ENCODE results near the gene PRDX1. TPM values are rescaled to one million over a fixed set of nuclear protein-coding genes. Genes with fewer than 3 reads are reported as not detected.
A peak's percentile ranks its signal among the peaks of the same experiment; 100 is the strongest.

Gene PRDX1
- total and polyA plus RNA-seq, 2 of the 13 experiments (the other 11 are each of a cell fraction or from before 2014, with no cell fraction given): 761 to 1,898 TPM

GRCh38 chr1:45550401-45551351 is 29.0 kb upstream of the PRDX1 start, which contains the start of gene AKR1A1 (continued):
- TF ChIP-seq SRSF4 (IDR thresholded peaks at IDR 0.05; ENCODE audit: low read depth, low read length, poor library complexity, severe bottlenecking): no peak
- TF ChIP-seq SUZ12 (IDR thresholded peaks at IDR 0.05; ENCODE audit: low read depth, low read length): peak; percentile 33; the same call in 1 of the 2 replicates
- peak; percentile 72 for TF ChIP-seq ZNF781 (CRISPR knock-in tag; IDR thresholded peaks at IDR 0.05; ENCODE audit: borderline replicate concordance, not compliant biosample characterization)
- TF ChIP-seq ZNF660 (CRISPR knock-in tag; IDR thresholded peaks at IDR 0.05; ENCODE audit: borderline replicate concordance, low read depth): no peak
- peak; percentile 43; the same call in 1 of the 2 replicates for TF ChIP-seq BRCA1 (CRISPR knock-in tag; IDR thresholded peaks at IDR 0.05)
- no peak for TF ChIP-seq HNRNPUL1 (IDR thresholded peaks at IDR 0.05; ENCODE audit: low read depth, low read length)
- peak; percentile 79; the same call in 1 of the 2 replicates for TF ChIP-seq ZNF782 (CRISPR knock-in tag; IDR thresholded peaks at IDR 0.05; ENCODE audit: borderline replicate concordance)
- TF ChIP-seq KLF16 (CRISPR knock-in tag; IDR thresholded peaks at IDR 0.05): peak in 1 of 2 experiments; percentile 88; a peak in 2 of 4 replicates
- peak; percentile 93 to 97 for TF ChIP-seq POLR2A (IDR thresholded peaks at IDR 0.05; ENCODE audit: insufficient read depth in 1 of 2, low read depth in 2 of 2, low read length in 2 of 2)
- no peak; the same call in 1 of the 2 replicates for TF ChIP-seq ZNF446 (CRISPR knock-in tag; IDR thresholded peaks at IDR 0.05)
- TF ChIP-seq SOX6 (IDR thresholded peaks at IDR 0.05): no peak
- TF ChIP-seq SOX6 (CRISPR knock-in tag; IDR thresholded peaks at IDR 0.05): peak; percentile 82
- TF ChIP-seq YEATS2 (CRISPR knock-in tag; IDR thresholded peaks at IDR 0.05; ENCODE audit: borderline replicate concordance): peak; percentile 88
- TF ChIP-seq IRF1 (CRISPR knock-in tag; IDR thresholded peaks at IDR 0.05; ENCODE audit: low read depth): 0 out of 2 replicates have a peak, but pooled peaks have one; percentile 73
- TF ChIP-seq, protein P1, sequence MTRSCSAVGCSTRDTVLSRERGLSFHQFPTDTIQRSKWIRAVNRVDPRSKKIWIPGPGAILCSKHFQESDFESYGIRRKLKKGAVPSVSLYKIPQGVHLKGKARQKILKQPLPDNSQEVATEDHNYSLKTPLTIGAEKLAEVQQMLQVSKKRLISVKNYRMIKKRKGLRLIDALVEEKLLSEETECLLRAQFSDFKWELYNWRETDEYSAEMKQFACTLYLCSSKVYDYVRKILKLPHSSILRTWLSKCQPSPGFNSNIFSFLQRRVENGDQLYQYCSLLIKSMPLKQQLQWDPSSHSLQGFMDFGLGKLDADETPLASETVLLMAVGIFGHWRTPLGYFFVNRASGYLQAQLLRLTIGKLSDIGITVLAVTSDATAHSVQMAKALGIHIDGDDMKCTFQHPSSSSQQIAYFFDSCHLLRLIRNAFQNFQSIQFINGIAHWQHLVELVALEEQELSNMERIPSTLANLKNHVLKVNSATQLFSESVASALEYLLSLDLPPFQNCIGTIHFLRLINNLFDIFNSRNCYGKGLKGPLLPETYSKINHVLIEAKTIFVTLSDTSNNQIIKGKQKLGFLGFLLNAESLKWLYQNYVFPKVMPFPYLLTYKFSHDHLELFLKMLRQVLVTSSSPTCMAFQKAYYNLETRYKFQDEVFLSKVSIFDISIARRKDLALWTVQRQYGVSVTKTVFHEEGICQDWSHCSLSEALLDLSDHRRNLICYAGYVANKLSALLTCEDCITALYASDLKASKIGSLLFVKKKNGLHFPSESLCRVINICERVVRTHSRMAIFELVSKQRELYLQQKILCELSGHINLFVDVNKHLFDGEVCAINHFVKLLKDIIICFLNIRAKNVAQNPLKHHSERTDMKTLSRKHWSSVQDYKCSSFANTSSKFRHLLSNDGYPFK (CRISPR knock-in tag; IDR thresholded peaks at IDR 0.05; ENCODE audit: borderline replicate concordance): peak; percentile 97
- peak; percentile 92 for TF ChIP-seq SP4 (CRISPR knock-in tag; IDR thresholded peaks at IDR 0.05)
- peak; percentile 81; the same call in 1 of the 2 replicates for TF ChIP-seq ZNF431 (CRISPR knock-in tag; IDR thresholded peaks at IDR 0.05; ENCODE audit: borderline replicate concordance, low read depth)
- TF ChIP-seq ZNF709 (CRISPR knock-in tag; IDR thresholded peaks at IDR 0.05): peak; percentile 79
- TF ChIP-seq, protein P2, sequence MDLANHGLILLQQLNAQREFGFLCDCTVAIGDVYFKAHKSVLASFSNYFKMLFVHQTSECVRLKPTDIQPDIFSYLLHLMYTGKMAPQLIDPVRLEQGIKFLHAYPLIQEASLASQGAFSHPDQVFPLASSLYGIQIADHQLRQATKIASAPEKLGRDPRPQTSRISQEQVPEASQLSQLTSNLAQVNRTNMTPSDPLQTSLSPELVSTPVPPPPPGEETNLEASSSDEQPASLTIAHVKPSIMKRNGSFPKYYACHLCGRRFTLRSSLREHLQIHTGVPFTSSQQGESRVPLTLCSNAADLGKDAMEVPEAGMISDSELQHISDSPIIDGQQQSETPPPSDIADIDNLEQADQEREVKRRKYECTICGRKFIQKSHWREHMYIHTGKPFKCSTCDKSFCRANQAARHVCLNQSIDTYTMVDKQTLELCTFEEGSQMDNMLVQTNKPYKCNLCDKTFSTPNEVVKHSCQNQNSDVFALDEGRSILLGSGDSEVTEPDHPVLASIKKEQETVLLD (CRISPR knock-in tag; IDR thresholded peaks at IDR 0.05; ENCODE audit: low read depth): 0 out of 2 replicates have a peak, but pooled peaks have one; percentile 32
- TF ChIP-seq ZNF317 (CRISPR knock-in tag; IDR thresholded peaks at IDR 0.05): no peak; the same call in 1 of the 2 replicates
- peak; percentile 78; the same call in 1 of the 2 replicates for TF ChIP-seq ZSCAN31 (CRISPR knock-in tag; IDR thresholded peaks at IDR 0.05; ENCODE audit: low read depth)
- TF ChIP-seq MATR3 (CRISPR knock-in tag; IDR thresholded peaks at IDR 0.05): no peak
- peak; percentile 76 for TF ChIP-seq HOXD1 (CRISPR knock-in tag; IDR thresholded peaks at IDR 0.05)
- TF ChIP-seq ZNF598 (CRISPR knock-in tag; IDR thresholded peaks at IDR 0.05; ENCODE audit: borderline replicate concordance): peak; percentile 75; the same call in 1 of the 2 replicates

All from HepG2 (cell line).